HCT116 (cell line): Measurements from ENCODE around the gene IL17RD. TPM values are rescaled to one million over a fixed set of nuclear protein-coding genes. Genes with fewer than 3 reads are reported as not detected.

ENCODE experiments used
- ATAC-seq: fragments of 200-7000 bp; cut with Tn5 transposase; 2 replicates; pipeline ENCODE4 v1.9.1; 2020; ENCODE audit warnings: mild to moderate bottlenecking, moderate library complexity
- BruUV-seq: library from RNA; stranded (reverse); fragments of 400-500 nt; replicated peaks from 2 replicates; lab custom pipeline; 2021; lab: Mats Ljungman, UMichigan
- CTCF ChIA-PET: fragments of 300-600 bp; sonication (Branson Sonifier 250); formaldehyde crosslinking; loops from one replicate; lab custom pipeline; 2021; ENCODE audit warnings: antibody characterized with exemption; lab: Charles Lee
- POLR2A ChIA-PET: fragments of 300-600, 350-600 bp; sonication (Branson Sonifier 250); formaldehyde crosslinking; loops from one replicate; lab custom pipeline; 2021; ENCODE audit warnings: antibody characterized with exemption; lab: Charles Lee
- RAD21 ChIA-PET, 2 experiments: fragments of 300-600 bp; sonication (Branson Sonifier 250); formaldehyde crosslinking; loops; one replicate each; lab custom pipeline; 2023; ENCODE audit warnings: low total read pairs in 2 of 2; ENCODE audit not compliant: uncharacterized antibody in 2 of 2, unreplicated experiment in 2 of 2, low non-redundant PET in 1 of 2; lab: Charles Lee
- DNase-seq: peaks from one replicate; pipeline ENCODE4 v3.0.0-alpha.2; 2010; ENCODE audit warnings: low read depth, low spot score
- H2AFZ ChIP-seq: fragments of 200-600 bp; shearing (Covaris generic), sonication (generic); 2 replicates; pipeline ENCODE4 v1.6.1; 2017; ENCODE audit warnings: low read depth, mixed run types, mixed read lengths, antibody characterized with exemption, low read length; ENCODE audit not compliant: poor library complexity, severe bottlenecking
- H3K27ac ChIP-seq: 2 replicates; pipeline ENCODE4 v1.5.1; 2012; ENCODE audit warnings: low read depth, low read length
- H3K27me3 ChIP-seq: fragments of 200-600 bp; sonication (generic); 2 replicates; pipeline ENCODE4 v1.6.1; 2016; ENCODE audit warnings: mixed run types, low read length, mixed read lengths; ENCODE audit not compliant: insufficient read depth
- H3K36me3 ChIP-seq, 2 experiments: fragments of 200-500 bp in 1 of 2; fragments of 200-600 bp in 1 of 2; sonication (Bioruptor generic) in 1 of 2; sonication (generic) in 1 of 2; 2 replicates each; pipeline versions ENCODE4 v1.5.1 to v1.6.1; 2014 to 2016; ENCODE audit warnings: low read length in 2 of 2, inconsistent platforms in 1 of 2, mixed read lengths in 1 of 2, mixed run types in 1 of 2; ENCODE audit not compliant: insufficient read depth in 2 of 2, control insufficient read depth in 1 of 2
- H3K4me1 ChIP-seq, 2 experiments: fragments of 200-600 bp in 1 of 2; sonication (generic) in 1 of 2; 2 replicates each; pipeline versions ENCODE4 v1.5.1 to v1.6.1; 2012 to 2017; ENCODE audit warnings: low read length in 2 of 2, inconsistent platforms in 1 of 2, mild to moderate bottlenecking in 1 of 2, mixed read lengths in 1 of 2, mixed run types in 1 of 2, moderate library complexity in 1 of 2; ENCODE audit not compliant: insufficient read depth in 2 of 2, control insufficient read depth in 1 of 2
- H3K4me2 ChIP-seq: fragments of 200-600 bp; sonication (generic); 2 replicates; pipeline ENCODE4 v1.6.1; 2017; ENCODE audit warnings: mixed run types, low read length, mixed read lengths
- H3K4me3 ChIP-seq, 2 experiments: fragments of 200-600 bp in 1 of 2; sonication (generic) in 1 of 2; replicated peaks in 1 of 2; 2 replicates each; pipeline ENCODE4 v1.5.1; 2011 to 2016; ENCODE audit warnings: low read length in 2 of 2, control low read depth in 1 of 2, low read depth in 1 of 2, mild to moderate bottlenecking in 1 of 2, mixed read lengths in 1 of 2, mixed run types in 1 of 2
- H3K79me2 ChIP-seq: fragments of 200-600 bp; sonication (generic); 2 replicates; pipeline ENCODE4 v1.6.1; 2017; ENCODE audit warnings: mild to moderate bottlenecking, mixed run types, low read length, moderate library complexity, mixed read lengths; ENCODE audit not compliant: insufficient read depth
- H3K9ac ChIP-seq: fragments of 200-600 bp; sonication (generic); 2 replicates; pipeline ENCODE4 v1.6.1; 2016; ENCODE audit warnings: low read length, mixed read lengths
- H3K9me2 ChIP-seq: fragments of 200-600 bp; sonication (generic), shearing (Covaris generic); 2 replicates; pipeline ENCODE4 v1.6.1; 2017; ENCODE audit warnings: mixed run types, mild to moderate bottlenecking, moderate library complexity; ENCODE audit not compliant: insufficient read depth
- H3K9me3 ChIP-seq, 2 experiments: fragments of 200-500 bp in 1 of 2; fragments of 200-600 bp in 1 of 2; sonication (Bioruptor generic) in 1 of 2; sonication (generic) in 1 of 2; 2 replicates each; pipeline ENCODE4 v1.6.1; 2014 to 2017; ENCODE audit warnings: low read length in 2 of 2, mixed read lengths in 2 of 2, inconsistent platforms in 1 of 2, low read depth in 1 of 2, mild to moderate bottlenecking in 1 of 2, mixed run types in 1 of 2, moderate library complexity in 1 of 2; ENCODE audit not compliant: control insufficient read depth in 1 of 2, insufficient read depth in 1 of 2
- H4K20me1 ChIP-seq: fragments of 200-600 bp; sonication (generic), shearing (Covaris generic); 2 replicates; pipeline ENCODE4 v1.6.1; 2017; ENCODE audit warnings: mixed run types, mild to moderate bottlenecking, moderate library complexity; ENCODE audit not compliant: insufficient read depth
- ATF3 ChIP-seq: IDR thresholded peaks from 2 replicates; pipeline ENCODE4 v1.6.1; 2012
- CBX3 ChIP-seq: IDR thresholded peaks from 2 replicates; pipeline ENCODE4 v1.6.1; 2012; ENCODE audit warnings: low read depth
- CTCF ChIP-seq, 3 experiments: fragments of 200-600 bp in 1 of 3; sonication (generic) in 1 of 3; IDR thresholded peaks in 2 of 3; conservative IDR thresholded peaks in 1 of 3; 2 replicates each; pipeline ENCODE4 v1.5.1; 2012 to 2017; ENCODE audit warnings: low read depth in 2 of 3, low read length in 2 of 3, antibody characterized with exemption in 1 of 3, borderline replicate concordance in 1 of 3, control low read depth in 1 of 3, mild to moderate bottlenecking in 1 of 3, mixed read lengths in 1 of 3, mixed run types in 1 of 3, moderate library complexity in 1 of 3; ENCODE audit not compliant: insufficient read depth in 1 of 3
- EGR1 ChIP-seq: IDR thresholded peaks from 2 replicates; pipeline ENCODE4 v1.6.1; 2012; ENCODE audit warnings: low read depth
- ELF1 ChIP-seq: IDR thresholded peaks from 2 replicates; pipeline ENCODE4 v1.6.1; 2012; ENCODE audit warnings: low read depth, borderline replicate concordance
- EZH2phosphoT487 ChIP-seq: fragments of 200-600 bp; IDR thresholded peaks from 2 replicates; pipeline ENCODE4 v1.6.1; 2018; ENCODE audit warnings: antibody characterized with exemption, borderline replicate concordance
- FOSL1 ChIP-seq: IDR thresholded peaks from 2 replicates; pipeline ENCODE4 v1.6.1; 2012; ENCODE audit warnings: low read depth
- JUND ChIP-seq: IDR thresholded peaks from 2 replicates; pipeline ENCODE4 v1.6.1; 2012
- MAX ChIP-seq: IDR thresholded peaks from 2 replicates; pipeline ENCODE4 v1.6.1; 2012
- POLR2A ChIP-seq: IDR thresholded peaks from 2 replicates; pipeline ENCODE4 v1.7.0; 2011; ENCODE audit warnings: borderline replicate concordance; ENCODE audit not compliant: insufficient read depth, insufficient read length; ENCODE audit errors: extremely low read depth
- POLR2AphosphoS5 ChIP-seq: IDR thresholded peaks from 2 replicates; pipeline ENCODE4 v1.6.1; 2011; ENCODE audit warnings: mild to moderate bottlenecking, low read depth, low read length, moderate library complexity
- RAD21 ChIP-seq: IDR thresholded peaks from 2 replicates; pipeline ENCODE4 v1.6.1; 2012; ENCODE audit warnings: low read depth, mild to moderate bottlenecking
- TCF7L2 ChIP-seq: IDR thresholded peaks from 2 replicates; pipeline ENCODE4 v1.7.0; 2011; ENCODE audit warnings: borderline replicate concordance, inconsistent platforms; ENCODE audit not compliant: insufficient read depth, insufficient read length; ENCODE audit errors: extremely low read depth
- ZFX ChIP-seq: fragments of 450-650 bp; IDR thresholded peaks from 2 replicates; pipeline ENCODE4 v1.6.1; 2017
- ZNF274 ChIP-seq: fragments of 200-500 bp; sonication (Bioruptor generic); IDR thresholded peaks from 2 replicates; pipeline ENCODE4 v1.6.1; 2014; ENCODE audit warnings: mild to moderate bottlenecking, low read depth, low read length, inconsistent platforms
- intact Hi-C: fragments of 100-400 bp; cut with micrococcal nuclease; formaldehyde crosslinking; loops from 2 replicates; pipeline ENCODE4 v1.10.0; 2022
- total RNA-seq: library from RNA; stranded (reverse); gene quantifications from one replicate; pipeline ENCODE4 v1.2.1, GENCODE V29; 2021; ENCODE audit not compliant: unreplicated experiment

The IL17RD gene
- total RNA-seq, 1 experiment from 2014 or later = 12.3 TPM

- H3K27me3 ChIP-seq = no peaks in the 10 kb centered on the region
- H3K4me2 ChIP-seq = no peak overlapping the region
- H3K9me3 ChIP-seq = no peaks in the 10 kb centered on the region
- H2AFZ ChIP-seq = no peak overlapping the region
- H3K9ac ChIP-seq = no peak overlapping the region
- no peak overlapping the region for H3K4me3 ChIP-seq
- CTCF ChIA-PET = no interaction called here
- intact Hi-C loops = loop anchor here (5.0 kb wide), 1 partner anchor 59 kb away; no protein-coding TSS in a partner anchor
- POLR2A ChIA-PET = no interaction called here
- no TSS peak for BruUV-seq
- H3K4me1 ChIP-seq = peaks cover 25 to 33% of the 10 kb centered on the region in 2 experiments
- no peaks in the 10 kb centered on the region for H3K9me2 ChIP-seq
- ATAC-seq = no peak
- DNase-seq = no peak
- H3K79me2 ChIP-seq = no peaks in the 10 kb centered on the region
- H3K27ac ChIP-seq = no peak overlapping the region
- no peaks in the 10 kb centered on the region for H3K36me3 ChIP-seq
- TF ChIP-seq EZH2phosphoT487 (no peak), ZFX (no peak), RAD21 (no peak), POLR2AphosphoS5 (no peak), FOSL1 (no peak), JUND (no peak), MAX (no peak), CTCF (IDR thresholded peaks at IDR 0.05 in 2 of 3, conservative IDR thresholded peaks at IDR 0.05 in 1 of 3; ENCODE audit: borderline replicate concordance in 1 of 3, insufficient read depth in 1 of 3, low read depth in 2 of 3, low read length in 2 of 3) (no peak), ELF1 (no peak), TCF7L2 (no peak), ZNF274 (no peak), ATF3 (no peak), POLR2A (no peak), CBX3 (no peak), EGR1 (no peak)
- RAD21 ChIA-PET = no interaction called here
- H4K20me1 ChIP-seq = no peaks in the 10 kb centered on the region
Observed at GRCh38 chr3:57160765-57161538, 4.2 kb downstream of the IL17RD start.
